GM19455 (cell line): Measurements from ENCODE around the gene DDX19B.
"Not testable (repeated sequence)": the region's sequence is repeated elsewhere in the genome, so short reads cannot be mapped to it uniquely, and the experiment has no call there.

Experiments
- ATAC-seq: cut with Tn5 transposase; IDR thresholded peaks from one replicate; pipeline ENCODE4 v1.9.1; 2021; ENCODE audit not compliant: unreplicated experiment

DDX19B gene

GRCh38 chr16:70298988-70299938 lies at the start of gene DDX19B:
TSS of gene DDX19B (plus strand) at chr16:70299186. CDS start at chr16:70299298, 112 bp downstream.
- ATAC-seq, result peak; percentile 69

DNA sequence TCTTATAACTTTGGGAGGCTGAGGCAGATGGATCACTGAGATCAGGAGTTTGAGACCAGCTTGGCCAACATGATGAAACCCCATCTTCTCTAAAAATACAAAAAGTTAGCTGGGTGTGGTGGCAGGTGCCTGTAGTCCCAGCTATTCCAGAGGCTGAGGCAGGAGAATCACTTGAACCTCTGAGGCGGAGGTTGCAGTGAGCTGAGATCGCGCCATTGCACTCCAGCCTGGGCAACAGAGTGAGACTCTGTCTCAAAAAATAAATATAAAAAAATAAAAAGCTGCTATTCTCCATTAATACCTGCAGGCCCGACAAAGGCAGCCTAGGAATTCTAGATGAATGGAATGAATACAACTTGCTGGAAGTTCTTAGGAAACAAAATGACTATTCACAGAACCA lies 49.3 kb upstream of the DDX19B start:
- not testable (repeated sequence) for ATAC-seq

GRCh38 chr16:70250748-70251628 lies 48.0 kb upstream of the DDX19B start:
- ATAC-seq, result peak; percentile 55

GRCh38 chr16:70251629-70252354 lies 47.2 kb upstream of the DDX19B start, which contains the start of gene EXOSC6:
TSS of gene EXOSC6 (minus strand) at chr16:70251940. CDS start at chr16:70251900, 40 bp downstream.
- peak; percentile 90 for ATAC-seq

- no peak for ATAC-seq
These were observed 46.5 kb upstream of the DDX19B start for GRCh38 chr16:70252355-70252988.

DNA sequence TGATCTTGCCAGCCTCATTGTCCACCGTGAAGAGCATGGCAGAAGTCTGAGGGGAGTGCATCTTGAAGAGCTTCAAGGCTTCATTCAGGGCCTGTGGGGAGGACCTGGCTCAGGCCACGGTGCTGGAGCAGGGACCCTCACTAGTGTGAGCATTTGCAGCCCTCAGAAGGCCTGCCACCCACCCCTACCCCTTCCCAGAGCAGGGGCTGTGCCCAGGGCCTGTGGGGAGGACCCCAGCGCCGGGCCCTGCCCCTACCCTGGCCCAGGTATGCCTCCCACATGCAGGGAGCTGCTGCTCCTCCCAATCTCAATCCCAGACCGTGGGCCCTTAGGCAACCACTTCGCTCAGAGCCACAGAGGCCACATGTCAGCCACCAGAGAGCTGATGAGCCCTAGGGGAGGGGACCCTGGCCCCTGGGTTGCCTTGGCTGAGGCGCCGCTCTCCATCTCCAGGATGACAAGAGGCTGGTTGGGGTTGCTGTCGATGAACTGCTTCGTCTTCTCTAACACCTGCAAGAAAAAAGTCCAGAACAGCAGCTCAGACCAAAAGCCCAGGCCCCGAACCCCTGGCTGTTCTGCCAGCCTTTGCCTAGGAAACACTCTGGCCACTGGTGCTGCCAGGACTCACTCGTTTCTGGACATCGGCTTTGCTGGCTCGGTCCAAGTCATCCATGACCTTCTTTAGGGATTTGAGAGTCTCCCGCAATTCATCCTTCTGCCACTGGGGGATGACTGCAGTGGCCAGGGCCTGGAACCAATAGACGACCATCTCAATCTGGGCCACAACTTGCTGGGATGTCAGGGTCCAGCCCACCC lies 45.5 kb upstream of the DDX19B start:
- ATAC-seq, result no peak

DNA sequence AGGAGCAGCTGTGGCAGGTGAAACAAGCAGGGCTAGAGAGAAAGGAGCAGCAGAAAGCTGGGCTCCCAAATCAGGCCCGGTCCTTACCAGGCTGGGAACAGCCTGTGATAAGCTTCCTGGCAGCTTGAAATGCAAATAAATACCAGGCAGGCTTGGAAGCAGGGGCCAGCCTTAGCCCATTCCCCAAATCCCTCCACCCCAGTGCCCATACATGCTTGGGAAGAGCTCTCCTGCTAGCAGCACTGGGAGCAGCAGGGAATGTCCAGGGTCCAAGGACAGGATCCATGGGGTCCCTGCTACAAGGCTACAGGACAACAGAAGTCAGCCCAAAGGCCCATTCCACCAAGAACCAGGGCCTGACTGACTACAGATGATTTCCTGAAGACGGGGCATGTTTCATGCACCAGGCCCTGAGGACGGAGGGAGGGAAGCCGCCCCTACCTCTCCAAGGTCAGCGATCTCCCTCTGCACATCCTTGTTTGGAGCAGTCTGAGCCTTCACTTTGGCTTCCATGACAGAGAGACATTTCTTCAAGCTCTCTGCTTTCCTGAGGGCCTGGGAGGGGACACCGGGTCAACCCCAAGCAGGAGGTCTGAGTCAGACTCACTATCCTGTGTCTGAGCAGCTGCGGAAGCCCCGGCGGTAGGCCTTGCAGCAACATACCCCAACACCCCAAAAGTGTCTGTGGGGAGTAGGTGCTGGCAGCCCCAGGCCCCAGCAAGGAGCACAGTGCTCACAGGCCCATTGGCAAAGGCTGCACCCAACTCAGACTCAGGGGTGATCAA lies 44.6 kb upstream of the DDX19B start:
- no peak for ATAC-seq

GRCh38 chr16:70254965-70255286 lies 44.1 kb upstream of the DDX19B start:
- ATAC-seq, result no peak

DNA sequence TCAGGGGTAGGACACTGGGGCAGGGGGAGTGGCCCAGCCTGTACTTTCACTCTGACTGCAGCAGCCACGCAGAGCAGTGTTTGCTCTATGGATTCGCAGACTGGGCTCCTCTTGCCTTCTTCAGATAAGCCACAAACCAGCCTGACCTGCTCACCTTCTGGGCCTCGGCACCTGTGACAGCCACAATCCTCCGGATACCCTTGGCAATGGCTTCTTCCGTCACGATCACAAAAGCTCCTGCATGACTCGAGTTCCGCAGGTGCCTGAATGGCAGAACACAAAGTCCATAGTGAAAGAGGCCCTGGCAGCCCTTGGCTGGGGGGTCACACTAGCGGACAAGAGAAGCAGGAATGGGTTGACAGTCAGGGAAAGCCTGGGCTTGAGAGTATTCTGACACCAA lies 43.4 kb upstream of the DDX19B start:
- ATAC-seq, result no peak

GRCh38 chr16:70257391-70257790 lies 41.6 kb upstream of the DDX19B start:
- no peak for ATAC-seq

GRCh38 chr16:70258065-70258464 lies 40.9 kb upstream of the DDX19B start:
- no peak for ATAC-seq

GRCh38 chr16:70258946-70259345 lies 40.0 kb upstream of the DDX19B start:
- no peak for ATAC-seq

GRCh38 chr16:70259903-70260302 lies 39.1 kb upstream of the DDX19B start:
- not testable (repeated sequence) for ATAC-seq

DNA sequence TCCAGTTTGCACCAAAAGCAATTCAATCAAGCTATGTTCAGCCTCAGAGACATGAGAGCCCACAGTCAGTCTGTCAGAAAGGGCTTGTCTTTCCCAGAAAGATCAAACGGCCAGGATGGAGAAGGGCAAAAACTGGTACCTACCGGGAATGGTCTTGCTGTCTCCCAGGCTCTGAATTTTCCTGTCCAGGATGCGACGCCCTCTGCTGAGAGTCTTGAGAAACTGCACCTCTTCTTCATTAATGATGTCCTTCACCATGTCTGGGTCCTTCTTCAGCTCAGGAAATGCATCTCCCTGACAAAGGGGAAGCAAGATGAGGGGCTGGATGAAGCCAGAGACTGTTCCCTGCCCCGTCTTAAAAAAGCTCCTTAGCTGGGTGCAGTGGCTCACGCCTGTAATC lies 31.5 kb upstream of the DDX19B start:
- ATAC-seq, result no peak

- not testable (repeated sequence) for ATAC-seq
These were observed 31.1 kb upstream of the DDX19B start for GRCh38 chr16:70267922-70268321.

DNA sequence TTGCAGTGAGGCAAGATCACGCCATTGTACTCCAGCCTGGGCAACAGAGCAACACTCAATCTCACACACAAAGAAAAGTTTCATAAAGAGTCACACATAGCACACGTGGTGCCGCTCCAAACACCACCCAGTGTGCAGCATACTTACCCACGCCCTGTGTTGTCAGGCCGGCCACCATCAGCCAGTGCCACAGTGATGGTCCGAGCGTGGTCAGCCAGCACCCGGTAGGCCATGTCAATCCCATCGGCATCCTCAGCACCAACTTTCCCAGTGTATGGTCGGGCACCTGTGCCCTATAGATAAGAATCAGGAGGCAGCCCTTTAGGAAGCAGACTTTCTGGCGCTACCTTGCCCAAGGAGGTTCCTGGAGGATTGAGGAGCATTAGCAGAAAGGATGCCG lies 29.5 kb upstream of the DDX19B start:
- ATAC-seq, result no peak

DNA sequence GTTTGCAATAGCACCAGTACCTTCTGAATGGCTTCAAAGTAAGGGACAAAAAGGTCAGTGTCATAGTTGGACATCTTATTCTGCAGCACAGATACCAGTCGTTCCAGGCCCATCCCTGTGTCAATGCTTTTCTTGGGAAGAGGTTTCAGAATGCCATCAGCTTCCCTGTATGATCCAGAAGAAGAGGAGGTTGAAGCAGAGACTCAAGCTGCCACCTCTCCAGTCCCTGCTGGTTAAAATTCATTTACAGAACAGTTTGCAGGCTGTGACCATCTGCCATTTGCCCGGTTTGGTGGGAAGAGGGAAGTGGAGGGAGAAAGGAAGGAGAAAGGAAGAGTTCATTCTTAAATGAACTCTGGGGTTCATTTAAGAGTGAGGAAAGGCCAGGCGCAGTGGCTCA lies 28.8 kb upstream of the DDX19B start:
- no peak for ATAC-seq

DNA sequence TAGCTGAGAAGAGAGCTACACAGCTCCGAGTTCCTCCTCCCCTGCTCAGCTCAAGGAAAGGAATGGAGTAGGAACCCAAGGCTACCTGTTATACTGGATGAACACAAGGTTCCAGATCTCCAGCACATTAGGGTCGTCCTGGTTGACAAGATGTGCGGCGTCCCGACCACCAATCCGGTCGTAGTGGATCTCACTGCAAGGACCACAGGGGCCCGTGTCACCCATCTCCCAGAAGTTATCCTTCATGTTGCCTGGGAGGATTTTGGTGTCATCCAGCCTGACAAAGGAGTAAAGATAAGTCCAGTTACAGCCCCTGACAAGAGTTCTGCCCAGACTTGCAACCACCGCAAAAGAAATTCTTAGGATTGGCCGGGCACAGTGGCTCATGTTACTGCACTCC lies 27.3 kb upstream of the DDX19B start:
- no peak for ATAC-seq

DNA sequence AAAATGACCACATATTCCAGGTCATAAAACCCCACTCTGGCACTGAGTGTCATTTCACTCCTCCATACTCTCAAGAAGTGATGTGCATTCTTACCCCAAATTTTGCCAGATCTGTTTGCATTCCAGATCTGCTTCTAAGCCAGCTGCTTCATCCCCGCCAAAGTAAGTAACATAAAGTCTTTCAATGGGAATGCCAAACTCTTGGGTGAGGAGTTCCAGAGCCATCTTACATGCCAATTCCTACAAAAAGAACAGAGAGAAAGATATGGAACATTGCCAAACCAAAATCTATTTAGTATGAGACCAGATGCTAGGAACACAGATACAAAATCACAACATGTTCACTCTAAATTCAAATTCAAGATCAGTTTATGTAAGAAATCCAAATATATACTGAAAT lies 22.6 kb upstream of the DDX19B start:
- ATAC-seq, result no peak
